NCI-H2107 treated with DMSO at 0.1 percent for 48 hours (cell line): ENCODE measurements around the gene B3GAT1.

Source experiments
- DNase-seq: peaks from one replicate; lab custom pipeline; 2025; ENCODE audit not compliant: unreplicated experiment; lab: John Stamatoyannopoulos, UW

Gene B3GAT1

GRCh38 chr11:134374891-134375550 is 37.0 kb downstream of the B3GAT1 start:
- DNase-seq = no peak

DNA sequence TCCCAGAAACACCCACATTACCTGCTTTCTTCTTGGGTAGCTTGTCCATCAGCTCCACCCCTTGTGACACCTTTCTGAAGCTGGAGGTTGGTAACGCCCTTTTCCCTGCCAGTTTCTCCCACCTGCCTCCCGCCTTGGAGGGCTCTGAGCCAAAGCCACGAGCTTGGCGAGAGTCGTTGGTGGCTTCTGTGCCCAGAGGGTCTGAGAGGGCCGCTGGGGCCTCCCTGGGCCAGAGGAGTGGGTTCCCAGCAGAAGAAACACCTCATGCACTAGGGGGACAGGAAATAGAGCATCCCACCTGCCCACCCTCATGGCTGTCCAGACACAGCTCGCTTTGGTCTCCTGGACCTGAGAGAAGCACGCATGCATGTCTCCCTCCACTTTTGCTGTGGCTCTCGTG is 37.9 kb downstream of the B3GAT1 start:
- no peak for DNase-seq

DNA sequence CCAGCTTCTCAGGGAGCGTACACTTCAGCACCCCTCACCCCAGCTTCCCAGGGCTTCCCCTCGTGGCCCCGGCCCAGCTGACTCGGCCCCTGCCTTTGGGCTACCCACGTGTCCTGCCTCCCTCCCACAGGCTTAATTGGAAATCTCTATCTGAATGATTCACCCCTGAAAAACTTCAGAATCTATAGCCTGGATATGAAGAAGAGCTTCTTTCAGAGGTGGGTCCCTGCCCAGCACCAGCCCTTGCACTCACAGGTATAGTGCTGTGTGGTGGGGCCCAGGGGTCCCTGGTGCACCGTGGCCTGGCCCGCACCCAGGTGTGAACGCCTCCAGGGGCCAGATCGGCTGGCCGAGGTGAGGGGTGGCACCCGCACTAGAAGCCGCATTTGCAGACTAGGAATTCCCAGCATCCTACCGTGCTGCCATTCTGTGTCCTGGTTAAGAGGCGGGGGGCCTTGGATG is 38.4 kb downstream of the B3GAT1 start:
- DNase-seq = no peak

- peak; percentile 89 for DNase-seq
Measured at GRCh38 chr11:134372961-134373360, 39.1 kb downstream of the B3GAT1 start.

DNA sequence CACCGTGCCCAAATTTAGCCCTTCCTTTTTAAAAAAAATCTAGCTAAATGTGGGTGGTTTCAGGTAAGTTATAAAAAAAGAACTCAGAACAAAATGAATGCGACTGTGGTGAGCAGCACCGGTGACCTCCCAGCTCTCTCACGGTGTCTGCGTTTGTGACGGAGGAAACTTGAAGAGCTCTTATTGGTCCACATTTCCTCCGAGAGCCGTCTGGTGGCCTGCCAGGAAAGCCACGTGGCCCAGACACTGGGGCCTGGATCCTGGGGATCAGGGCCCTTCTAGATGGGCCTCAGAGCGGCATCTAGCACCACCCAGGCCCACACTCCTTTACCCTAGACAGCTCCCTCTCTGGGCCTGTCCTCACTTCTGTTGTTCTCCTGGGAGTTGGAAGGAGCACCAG is 39.5 kb downstream of the B3GAT1 start:
- DNase-seq = no peak

DNA sequence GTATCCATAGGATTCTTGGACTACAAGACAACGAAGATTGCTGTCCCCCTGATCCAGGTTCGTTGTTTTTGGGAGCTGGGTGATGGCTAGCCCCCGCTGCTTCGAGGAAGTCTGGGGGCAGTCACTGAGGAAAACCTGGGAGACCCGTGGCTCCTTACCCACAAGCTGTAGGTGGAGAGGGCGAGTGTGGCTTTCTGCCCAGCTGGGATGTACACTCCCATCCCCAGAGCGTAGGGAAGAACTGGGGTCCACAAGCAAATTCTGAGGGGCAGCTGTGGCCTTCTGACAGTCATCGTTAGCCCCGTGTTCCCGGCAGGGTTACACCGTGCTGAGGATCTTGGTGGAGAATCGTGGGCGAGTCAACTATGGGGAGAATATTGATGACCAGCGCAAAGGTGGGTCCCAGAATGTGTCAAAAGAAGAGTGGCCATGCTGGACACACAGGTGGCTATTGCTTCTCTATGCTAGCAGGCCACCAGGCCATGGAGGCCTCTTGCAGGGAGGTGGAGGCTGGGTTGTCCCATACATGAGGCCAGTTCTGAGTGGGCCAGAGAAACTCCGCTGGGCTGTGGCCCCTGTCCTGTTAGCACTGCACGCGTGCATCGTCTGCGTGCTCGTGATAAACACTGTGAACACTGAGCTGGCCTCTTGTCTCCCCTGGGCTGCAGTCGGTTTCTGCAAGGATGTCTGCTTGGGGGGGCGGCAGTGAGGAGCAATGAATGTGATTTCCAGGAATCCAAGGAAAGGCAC is 40.4 kb downstream of the B3GAT1 start:
- DNase-seq = no peak

DNA sequence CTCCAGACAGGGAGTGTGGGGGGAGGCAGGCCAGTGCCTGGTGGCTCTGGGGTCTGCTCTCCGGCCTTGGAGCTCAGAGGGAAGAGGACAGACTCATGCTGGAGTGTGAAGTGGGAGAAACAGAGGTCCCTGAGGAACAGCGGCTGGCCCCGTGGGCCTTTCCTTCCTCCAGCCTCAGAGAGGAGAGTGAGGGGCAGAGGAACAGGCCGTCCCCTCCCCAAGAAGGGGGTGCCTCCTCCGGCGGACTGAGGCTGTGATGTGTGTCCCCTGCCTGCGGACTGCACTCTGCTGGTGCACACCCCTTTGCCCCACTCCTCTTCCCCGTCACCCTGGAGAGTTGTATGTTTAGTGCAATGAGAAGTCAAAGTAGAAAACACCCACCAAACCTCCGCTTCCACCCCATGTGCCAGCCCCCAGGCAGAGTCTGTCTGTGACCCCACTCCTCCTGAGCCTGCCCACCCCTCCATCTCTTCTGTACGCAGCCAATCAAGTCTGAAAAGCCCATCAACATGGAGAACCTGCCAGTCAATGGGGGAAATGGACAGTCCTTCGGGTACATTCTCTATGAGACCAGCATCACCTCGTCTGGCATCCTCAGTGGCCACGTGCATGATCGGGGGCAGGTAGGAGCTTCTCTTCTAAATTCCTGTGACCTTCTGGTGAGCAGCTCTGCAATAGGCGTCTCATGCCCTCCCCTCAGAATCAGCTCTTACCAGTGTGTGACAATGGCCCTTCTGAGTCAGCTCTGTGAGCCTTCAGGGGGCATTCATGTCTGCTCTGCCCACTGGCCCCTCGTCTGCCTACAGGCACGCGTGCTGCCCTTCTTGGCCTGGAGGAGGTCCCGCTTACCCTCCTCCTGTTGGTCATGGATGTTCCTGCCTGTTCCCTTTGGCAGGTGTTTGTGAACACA is 41.3 kb downstream of the B3GAT1 start:
- no peak for DNase-seq

DNA sequence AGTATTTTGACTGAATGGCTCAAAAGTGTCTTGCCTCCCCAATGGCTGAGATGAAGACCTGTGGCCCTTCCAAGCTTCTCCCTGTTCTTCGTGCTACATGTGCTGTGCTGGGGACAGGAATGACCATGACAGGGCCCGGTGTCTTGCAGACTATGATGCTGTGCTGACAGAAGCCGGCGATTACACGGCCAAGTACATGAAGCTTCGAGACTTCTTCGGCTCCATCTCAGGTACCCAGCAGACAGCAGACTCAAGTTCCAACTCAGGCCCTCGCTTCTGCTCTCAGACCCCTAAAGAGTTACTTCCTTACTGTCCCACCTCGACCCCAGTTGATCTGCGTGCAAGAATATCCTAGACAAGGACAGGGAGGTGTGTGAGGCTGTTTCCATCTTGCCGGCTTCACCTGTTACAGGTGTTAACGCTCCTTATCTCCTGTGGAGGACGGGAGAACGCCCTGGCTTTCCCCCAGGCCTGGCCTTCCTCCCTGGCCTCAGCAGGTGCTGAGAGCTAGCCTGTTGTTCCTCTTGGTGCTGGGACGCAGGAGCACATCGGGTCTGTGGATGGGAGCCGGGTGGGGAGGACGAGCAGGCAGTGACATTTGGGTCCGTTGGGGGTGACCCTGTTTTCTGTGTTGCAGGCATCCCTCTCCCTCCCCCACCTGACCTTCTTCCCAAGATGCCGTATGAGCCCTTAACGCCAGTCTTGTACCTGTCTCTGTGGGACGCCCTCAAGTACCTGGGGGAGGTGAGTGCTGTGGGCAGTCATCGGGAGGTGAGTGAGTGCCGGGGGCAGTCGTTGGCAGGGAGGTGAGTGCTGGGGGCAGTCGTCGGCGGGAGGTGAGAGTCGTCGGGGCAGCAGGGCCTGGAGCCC is 42.2 kb downstream of the B3GAT1 start:
- DNase-seq = no peak

DNA sequence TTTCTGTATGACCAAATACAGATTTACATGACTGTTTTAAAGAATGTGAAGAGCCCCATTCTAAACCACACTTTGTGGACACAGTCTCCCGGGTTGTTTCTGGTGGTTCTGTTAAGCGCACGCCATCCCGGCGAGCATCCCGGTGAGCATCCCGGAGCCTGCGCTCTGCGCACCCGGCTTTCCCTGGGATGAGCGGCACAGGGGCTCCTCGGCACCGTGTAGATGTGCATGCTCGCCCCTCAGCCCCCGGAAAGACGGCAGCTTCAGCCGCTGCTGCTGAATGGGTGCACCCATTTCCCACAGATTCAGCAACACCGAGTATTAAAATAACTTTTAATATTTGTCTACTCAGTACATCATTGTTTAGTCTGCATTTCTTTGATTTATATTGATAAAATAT is 44.3 kb downstream of the B3GAT1 start:
- DNase-seq = peak; percentile 89

GRCh38 chr11:134366254-134366653 is 45.8 kb downstream of the B3GAT1 start:
- DNase-seq = no peak

GRCh38 chr11:134365011-134365925 is 46.8 kb downstream of the B3GAT1 start:
- no peak for DNase-seq

GRCh38 chr11:134364261-134364660 is 47.8 kb downstream of the B3GAT1 start:
- DNase-seq = no peak

GRCh38 chr11:134363592-134363991 is 48.5 kb downstream of the B3GAT1 start:
- no peak for DNase-seq

DNA sequence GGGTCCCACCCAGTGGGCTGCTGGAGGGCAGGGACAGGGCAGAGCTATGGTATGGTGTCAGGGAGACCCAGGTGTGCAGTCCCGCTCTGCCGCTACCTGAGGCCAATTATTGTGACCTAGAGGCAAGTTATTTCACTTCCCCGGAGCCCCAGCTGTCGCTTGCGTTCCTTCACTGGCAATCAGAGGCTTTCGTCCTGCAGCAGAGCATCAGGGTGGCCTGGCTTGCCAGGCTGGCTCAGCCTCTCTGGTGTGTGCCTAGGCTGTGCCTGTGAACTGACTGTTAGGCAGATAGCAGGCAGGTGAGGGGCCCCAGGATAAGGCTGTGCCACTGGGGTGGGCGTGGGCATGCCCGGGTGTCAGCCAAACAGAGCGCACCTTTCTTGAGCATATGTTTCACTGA is 48.9 kb downstream of the B3GAT1 start:
- no peak for DNase-seq

- DNase-seq = no peak
Measured at GRCh38 chr11:134362192-134362901, 49.7 kb downstream of the B3GAT1 start.

- DNase-seq = no peak
Measured at GRCh38 chr11:134361661-134362060, 50.4 kb downstream of the B3GAT1 start.

- peak; percentile 89 for DNase-seq
Measured at GRCh38 chr11:134360050-134360835, 51.8 kb downstream of the B3GAT1 start.

DNA sequence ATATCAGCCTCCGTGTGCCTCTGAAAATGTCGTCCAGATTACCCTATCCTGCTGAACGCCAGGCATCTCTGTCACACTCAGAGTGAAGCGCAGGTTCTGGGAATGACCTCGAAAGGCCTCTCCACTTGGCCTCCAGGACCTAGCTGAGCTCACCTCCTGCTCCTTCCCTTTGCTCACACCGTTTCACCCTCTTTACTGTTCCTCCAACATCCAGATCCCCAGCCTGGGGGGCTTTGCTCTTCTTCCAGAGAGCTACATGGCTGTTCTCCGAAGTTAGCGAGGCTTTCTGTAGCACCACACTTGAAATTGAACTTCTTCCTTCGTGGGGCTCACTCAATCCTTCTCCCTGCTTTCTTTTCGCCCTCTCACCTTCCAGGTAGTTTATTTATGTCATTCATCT is 52.4 kb downstream of the B3GAT1 start:
- no peak for DNase-seq
